Neuronal stem cell (in vitro differentiated cells): ENCODE data around the gene ZNF76.
"Not testable (repeated sequence)": the region's sequence is repeated elsewhere in the genome, so short reads cannot be mapped to it uniquely, and the experiment has no call there.

Experiments
- DNase-seq: peaks from one replicate; pipeline ENCODE4 v3.0.0-alpha.2; 2013; ENCODE audit warnings: low spot score
- H2AFZ ChIP-seq: one replicate; pipeline ENCODE4 v1.6.1; 2013; ENCODE audit warnings: mild to moderate bottlenecking, low read length, inconsistent platforms
- H2AK5ac ChIP-seq: 2 replicates; pipeline ENCODE4 v1.6.1; 2013; ENCODE audit warnings: low read depth, mild to moderate bottlenecking, inconsistent platforms, low read length, moderate library complexity, mixed read lengths
- H2BK120ac ChIP-seq: 2 replicates; pipeline ENCODE4 v1.6.1; 2013; ENCODE audit warnings: low read depth, mild to moderate bottlenecking, inconsistent platforms, low read length, moderate library complexity, mixed read lengths
- H2BK12ac ChIP-seq: one replicate; pipeline ENCODE4 v1.6.1; 2013; ENCODE audit warnings: low read length, inconsistent platforms
- H2BK15ac ChIP-seq: 2 replicates; pipeline ENCODE4 v1.6.1; 2013; ENCODE audit warnings: mild to moderate bottlenecking, low read length, inconsistent platforms, mixed read lengths
- H2BK5ac ChIP-seq: one replicate; pipeline ENCODE4 v1.6.1; 2013; ENCODE audit warnings: inconsistent platforms, mild to moderate bottlenecking, low read length, moderate library complexity
- H3K14ac ChIP-seq: one replicate; pipeline ENCODE4 v1.6.1; 2013; ENCODE audit warnings: low read length, inconsistent platforms
- H3K18ac ChIP-seq: 2 replicates; pipeline ENCODE4 v1.6.1; 2013; ENCODE audit warnings: low read length, inconsistent platforms
- H3K23ac ChIP-seq: 2 replicates; pipeline ENCODE4 v1.6.1; 2013; ENCODE audit warnings: low read depth, mild to moderate bottlenecking, mixed read lengths, low read length, inconsistent platforms; ENCODE audit not compliant: poor library complexity
- H3K27ac ChIP-seq: replicated peaks from 3 replicates; pipeline ENCODE4 v1.5.1; 2013; ENCODE audit warnings: low read length, inconsistent platforms
- H3K27me3 ChIP-seq, 3 experiments: 2 replicates each; pipeline ENCODE4 v1.6.1; 2013; ENCODE audit warnings: low read length in 3 of 3, mild to moderate bottlenecking in 2 of 3, inconsistent platforms in 1 of 3, low read depth in 1 of 3, mixed read lengths in 1 of 3, moderate library complexity in 1 of 3; ENCODE audit not compliant: control insufficient read depth in 3 of 3, insufficient read depth in 3 of 3
- H3K36me3 ChIP-seq, 2 donors: replicated peaks in 1 of 2; 2 replicates each; pipeline ENCODE4 v1.6.1; 2013; ENCODE audit warnings: low read length in 2 of 2; ENCODE audit not compliant: control insufficient read depth in 2 of 2, insufficient read depth in 2 of 2
- H3K4ac ChIP-seq: 2 replicates; pipeline ENCODE4 v1.6.1; 2013; ENCODE audit warnings: inconsistent platforms, mild to moderate bottlenecking, low read length, moderate library complexity
- H3K4me1 ChIP-seq, 2 donors: 1 replicate in 1 of 2; 2 replicates in 1 of 2; pipeline ENCODE4 v1.6.1; 2013; ENCODE audit warnings: low read length in 2 of 2, low read depth in 1 of 2; ENCODE audit not compliant: control insufficient read depth in 2 of 2, insufficient read depth in 1 of 2
- H3K4me2 ChIP-seq: one replicate; pipeline ENCODE4 v1.6.1; 2013; ENCODE audit warnings: mild to moderate bottlenecking, low read length, inconsistent platforms; ENCODE audit not compliant: insufficient read depth, poor library complexity, severe bottlenecking
- H3K4me3 ChIP-seq, 2 donors: 2 replicates each; pipeline ENCODE4 v1.5.1; 2013; ENCODE audit warnings: low read length in 2 of 2, mild to moderate bottlenecking in 2 of 2, inconsistent platforms in 1 of 2, moderate library complexity in 1 of 2
- H3K79me1 ChIP-seq: one replicate; pipeline ENCODE4 v1.6.1; 2013; ENCODE audit warnings: low read depth, mild to moderate bottlenecking, inconsistent platforms, low read length, moderate library complexity
- H3K9ac ChIP-seq: one replicate; pipeline ENCODE4 v1.6.1; 2013; ENCODE audit warnings: mild to moderate bottlenecking, low read depth, low read length, inconsistent platforms; ENCODE audit not compliant: poor library complexity
- H3K9me3 ChIP-seq, 2 donors: replicated peaks in 1 of 2; 2 replicates each; pipeline versions ENCODE3 to v1.6.1; 2013; ENCODE audit warnings: low read length in 2 of 2, mild to moderate bottlenecking in 2 of 2, inconsistent platforms in 1 of 2, low read depth in 1 of 2, mixed read lengths in 1 of 2, moderate library complexity in 1 of 2; ENCODE audit not compliant: control insufficient read depth in 2 of 2, insufficient read depth in 1 of 2
- H4K8ac ChIP-seq: one replicate; pipeline ENCODE4 v1.6.1; 2013; ENCODE audit warnings: low read depth, mild to moderate bottlenecking, inconsistent platforms, low read length, moderate library complexity
- H4K91ac ChIP-seq: one replicate; pipeline ENCODE4 v1.6.1; 2013; ENCODE audit warnings: low read length, low read depth, mild to moderate bottlenecking, inconsistent platforms; ENCODE audit not compliant: poor library complexity
- WGBS, 2 donors: extraction: QIAGEN DNeasy Blood & Tissue Kit; methylation state at CpG; one replicate each; pipeline ENCODE4 v1.1.7; 2013; ENCODE audit warnings: missing lambda C conversion rate in 2 of 2, mixed read lengths in 1 of 2; ENCODE audit not compliant: insufficient read length in 2 of 2, insufficient replicate concordance in 1 of 2; ENCODE audit errors: extremely low coverage in 2 of 2; 5-methylcytosine and 5-hydroxymethylcytosine counted together

The ZNF76 gene

DNA sequence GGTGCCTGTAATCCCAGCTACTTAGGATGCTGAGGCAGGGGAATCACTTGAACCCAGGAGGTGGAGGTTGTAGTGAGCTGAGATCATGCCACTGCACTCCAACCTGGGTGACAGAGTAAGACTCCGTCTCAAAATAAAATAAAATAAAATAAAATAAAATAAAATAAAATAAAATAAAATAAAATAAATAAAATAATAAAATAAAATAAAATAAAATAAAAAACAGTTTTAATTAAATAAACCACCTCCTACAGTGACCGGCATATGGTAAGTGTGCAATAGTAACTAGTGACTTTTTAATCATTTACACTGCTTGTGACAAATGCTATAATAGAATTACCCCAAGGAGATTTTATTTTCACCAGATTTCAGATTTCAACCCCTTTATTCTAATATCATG, 49.0 kb downstream of the ZNF76 start:
- not testable (repeated sequence) for H2BK5ac ChIP-seq, H4K8ac ChIP-seq
- no CpG with 5 or more reads among the region's 2 CpGs for WGBS, 2 donors

DNA sequence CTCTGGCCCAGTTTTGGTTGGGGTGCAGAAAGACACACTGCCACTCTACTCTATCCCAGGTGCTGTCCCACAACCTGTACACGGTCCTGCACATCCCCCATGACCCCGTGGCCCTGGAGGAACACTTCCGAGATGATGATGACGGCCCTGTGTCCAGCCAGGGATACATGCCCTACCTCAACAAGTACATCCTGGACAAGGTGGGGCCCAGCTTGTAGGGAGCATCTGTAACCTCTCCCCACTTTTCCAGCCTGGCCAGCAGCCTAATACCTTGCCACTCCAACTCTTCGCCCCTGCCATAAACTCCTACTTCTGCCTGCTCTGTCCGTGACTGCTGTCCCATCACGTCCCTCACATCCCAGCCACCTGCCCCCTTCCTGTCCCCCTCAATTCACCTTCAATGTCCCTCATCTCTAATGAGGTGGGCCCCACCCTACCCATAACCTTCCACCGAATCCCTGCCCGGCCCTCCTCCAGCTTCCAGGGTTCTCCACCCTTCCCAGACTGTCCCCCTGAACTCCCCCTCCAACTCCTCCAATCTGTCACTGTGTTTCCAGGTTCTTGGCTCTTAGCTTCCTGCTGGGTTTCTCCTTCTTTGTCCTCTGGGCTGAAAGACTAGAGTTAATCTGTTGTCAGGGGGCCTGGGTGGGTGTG, 50.2 kb downstream of the ZNF76 start:
- H3K23ac ChIP-seq: peak overlapping the region; percentile 8
- H3K9ac ChIP-seq: no peak overlapping the region
- no peak overlapping the region for H4K91ac ChIP-seq
- no peak overlapping the region for H2BK12ac ChIP-seq
- H3K9me3 ChIP-seq: no peaks in the 10 kb centered on the region
- peaks cover 0 to 17% (median 0%) of the 10 kb centered on the region in 3 experiments for H3K27me3 ChIP-seq
- WGBS, 2 donors: no CpG with 5 or more reads among the region's 9 CpGs
- H3K36me3 ChIP-seq: no peaks in the 10 kb centered on the region
- no peaks in the 10 kb centered on the region for H3K79me1 ChIP-seq
- H2AK5ac ChIP-seq: no peak overlapping the region
- peak overlapping the region; percentile 16 for H2BK120ac ChIP-seq
- no peak overlapping the region for H3K4me2 ChIP-seq
- no peak overlapping the region for H2BK5ac ChIP-seq
- no peak for DNase-seq
- H2BK15ac ChIP-seq: no peak overlapping the region
- H3K4me1 ChIP-seq: peaks cover 0 to 3% of the 10 kb centered on the region in 2 donors
- H3K27ac ChIP-seq: no peak overlapping the region
- H4K8ac ChIP-seq: no peak overlapping the region
- H3K18ac ChIP-seq: peak overlapping the region; percentile 45
- no peak overlapping the region for H3K4ac ChIP-seq
- no peak overlapping the region for H3K14ac ChIP-seq
- H3K4me3 ChIP-seq: no peak overlapping the region
- H2AFZ ChIP-seq: no peak overlapping the region

More for the DNA sequence above, 49.0 kb downstream of the ZNF76 start:
- H2AK5ac ChIP-seq, H4K91ac ChIP-seq, H3K4me3 ChIP-seq, H3K23ac ChIP-seq, H3K27ac ChIP-seq, H3K4me1 ChIP-seq, H3K9me3 ChIP-seq, H2BK15ac ChIP-seq, H3K4ac ChIP-seq, H2AFZ ChIP-seq, H2BK12ac ChIP-seq, H3K9ac ChIP-seq, H3K4me2 ChIP-seq, H3K14ac ChIP-seq, H2BK120ac ChIP-seq, H3K18ac ChIP-seq, H3K36me3 ChIP-seq, DNase-seq, H3K79me1 ChIP-seq: not testable (repeated sequence)
- H3K27me3 ChIP-seq: peaks cover 0 to 17% (median 0%) of the 10 kb centered on the region in 3 experiments

DNA sequence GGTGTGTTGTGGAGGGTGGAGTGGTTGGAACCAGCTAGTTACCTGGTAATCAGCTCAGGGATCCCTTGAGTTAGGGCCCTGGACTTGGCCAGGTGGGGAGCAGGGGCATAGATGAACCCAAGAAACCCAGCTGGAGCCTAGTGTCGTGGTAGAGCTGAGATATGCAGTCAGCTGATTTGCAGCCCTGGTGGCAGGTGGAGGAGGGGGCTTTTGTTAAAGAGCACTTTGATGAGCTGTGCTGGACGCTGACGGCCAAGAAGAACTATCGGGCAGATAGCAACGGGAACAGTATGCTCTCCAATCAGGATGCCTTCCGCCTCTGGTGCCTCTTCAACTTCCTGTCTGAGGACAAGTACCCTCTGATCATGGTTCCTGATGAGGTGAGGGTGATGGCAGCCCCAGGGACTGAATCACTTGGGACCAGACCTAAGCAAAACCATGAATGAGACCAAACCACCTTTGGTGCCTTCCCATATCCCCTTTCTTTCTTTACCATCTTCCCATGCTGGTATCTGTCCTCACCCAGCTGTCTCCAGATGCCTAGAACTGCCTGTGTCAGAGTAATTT, 50.8 kb downstream of the ZNF76 start:
- Histone ChIP-seq H3K27me3 (peaks cover 0 to 17% (median 0%) of the 10 kb centered on the region in 3 experiments), H3K27ac (no peak overlapping the region), H2BK15ac (no peak overlapping the region), H2AK5ac (no peak overlapping the region), H3K4me3 (no peak overlapping the region), H3K18ac (peak overlapping the region; percentile 45), H2AFZ (no peak overlapping the region), H4K8ac (no peak overlapping the region), H2BK5ac (no peak overlapping the region), H2BK120ac (no peak overlapping the region), H3K79me1 (no peaks in the 10 kb centered on the region), H3K4me1 (peaks cover 0 to 3% of the 10 kb centered on the region in 2 donors), H3K4ac (no peak overlapping the region), H3K9me3 (no peaks in the 10 kb centered on the region), H3K36me3 (no peaks in the 10 kb centered on the region), H3K14ac (no peak overlapping the region), H2BK12ac (no peak overlapping the region), H3K9ac (no peak overlapping the region), H3K23ac (peak overlapping the region; percentile 45), H3K4me2 (no peak overlapping the region), H4K91ac (no peak overlapping the region)
- WGBS, 2 donors: no CpG with 5 or more reads among the region's 6 CpGs
- DNase-seq: no peak

DNA sequence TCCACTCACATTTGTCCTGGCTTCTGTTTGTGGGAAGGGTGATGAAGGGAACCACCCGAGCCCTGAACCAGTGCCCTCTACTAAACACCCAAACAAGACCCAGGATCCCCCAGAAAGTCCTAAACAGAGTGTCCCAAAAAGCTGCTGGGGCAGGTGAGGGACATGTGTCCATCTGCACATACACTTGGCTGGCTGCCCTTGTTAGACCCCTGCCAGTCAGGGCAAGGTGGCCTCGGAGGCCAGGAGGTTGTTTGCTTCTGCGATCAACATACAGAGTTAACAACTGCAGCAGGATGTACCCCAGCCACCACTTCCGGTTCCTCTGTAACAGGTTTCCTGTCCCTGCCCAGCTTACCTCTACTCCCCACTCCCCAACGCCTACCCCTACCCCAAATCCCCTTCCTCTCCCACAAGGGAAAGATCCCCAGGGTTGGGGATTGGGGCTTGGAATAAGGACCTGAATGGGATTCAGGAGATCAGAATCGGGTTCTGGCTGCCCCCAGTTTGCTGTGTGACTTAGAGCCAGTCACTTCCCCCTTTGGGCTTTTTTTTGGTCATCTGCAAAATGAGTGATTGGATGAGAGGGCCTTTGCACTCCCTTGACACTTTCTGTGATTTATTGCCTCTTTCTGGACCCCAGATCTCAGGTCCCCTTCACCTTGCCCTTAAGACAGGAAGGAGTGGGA, 52.0 kb downstream of the ZNF76 start:
- Histone ChIP-seq H2AK5ac (no peak overlapping the region), H3K4ac (no peak overlapping the region), H2BK12ac (peak overlapping the region; percentile 66), H3K4me3 (no peak overlapping the region), H3K18ac (no peak overlapping the region), H3K9me3 (peaks cover 0 to 5% of the 10 kb centered on the region in 2 donors), H2BK15ac (no peak overlapping the region), H3K4me2 (no peak overlapping the region), H3K14ac (peak overlapping the region; percentile 17), H2BK120ac (no peak overlapping the region), H3K27ac (no peak overlapping the region), H4K91ac (no peak overlapping the region), H2AFZ (no peak overlapping the region), H3K27me3 (peaks cover 0 to 18% (median under 1%) of the 10 kb centered on the region in 3 experiments), H3K79me1 (no peaks in the 10 kb centered on the region), H3K23ac (no peak overlapping the region), H3K9ac (no peak overlapping the region), H4K8ac (no peak overlapping the region), H3K4me1 (peaks cover 0 to 3% of the 10 kb centered on the region in 2 donors), H3K36me3 (no peaks in the 10 kb centered on the region), H2BK5ac (no peak overlapping the region)
- WGBS, 2 donors: no CpG with 5 or more reads among the region's 6 CpGs
- DNase-seq: no peak
